Middle frontal gyrus (tissue), 1 donor: Measurements from ENCODE around the gene ATP1A1.

ENCODE experiments used
- DNase-seq: peaks from one replicate; pipeline ENCODE4 v3.0.0-alpha.2; 2015; ENCODE audit warnings: low spot score; ENCODE audit errors: extremely low spot score

Gene ATP1A1

GRCh38 chr1:116412480-116412798 lies 39.4 kb downstream of the ATP1A1 start:
- no peak for DNase-seq

- no peak for DNase-seq
These were observed 39.9 kb downstream of the ATP1A1 start for GRCh38 chr1:116412898-116413297.

GRCh38 chr1:116413414-116413813 lies 40.4 kb downstream of the ATP1A1 start:
- no peak for DNase-seq

DNA sequence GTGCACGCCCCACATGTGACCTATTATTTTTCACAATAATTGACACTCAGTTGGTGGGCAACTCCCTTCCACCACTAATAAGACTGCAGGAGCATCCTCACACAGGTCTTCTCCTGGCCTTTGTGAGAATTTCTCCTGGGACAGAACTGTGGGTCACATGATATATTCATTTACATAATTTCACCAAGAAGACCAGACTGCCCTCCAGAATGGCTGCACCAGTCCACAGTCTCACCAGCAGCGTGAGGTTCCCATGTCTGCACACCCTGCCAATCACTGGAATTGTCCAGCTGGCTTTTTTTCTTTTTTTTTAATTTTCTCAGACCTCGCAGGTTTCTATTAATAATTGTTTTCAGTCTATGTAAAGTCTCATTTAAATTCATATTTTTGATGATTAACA lies 41.3 kb downstream of the ATP1A1 start:
- DNase-seq, result no peak

GRCh38 chr1:116415200-116415698 lies 42.2 kb downstream of the ATP1A1 start:
- no peak for DNase-seq

DNA sequence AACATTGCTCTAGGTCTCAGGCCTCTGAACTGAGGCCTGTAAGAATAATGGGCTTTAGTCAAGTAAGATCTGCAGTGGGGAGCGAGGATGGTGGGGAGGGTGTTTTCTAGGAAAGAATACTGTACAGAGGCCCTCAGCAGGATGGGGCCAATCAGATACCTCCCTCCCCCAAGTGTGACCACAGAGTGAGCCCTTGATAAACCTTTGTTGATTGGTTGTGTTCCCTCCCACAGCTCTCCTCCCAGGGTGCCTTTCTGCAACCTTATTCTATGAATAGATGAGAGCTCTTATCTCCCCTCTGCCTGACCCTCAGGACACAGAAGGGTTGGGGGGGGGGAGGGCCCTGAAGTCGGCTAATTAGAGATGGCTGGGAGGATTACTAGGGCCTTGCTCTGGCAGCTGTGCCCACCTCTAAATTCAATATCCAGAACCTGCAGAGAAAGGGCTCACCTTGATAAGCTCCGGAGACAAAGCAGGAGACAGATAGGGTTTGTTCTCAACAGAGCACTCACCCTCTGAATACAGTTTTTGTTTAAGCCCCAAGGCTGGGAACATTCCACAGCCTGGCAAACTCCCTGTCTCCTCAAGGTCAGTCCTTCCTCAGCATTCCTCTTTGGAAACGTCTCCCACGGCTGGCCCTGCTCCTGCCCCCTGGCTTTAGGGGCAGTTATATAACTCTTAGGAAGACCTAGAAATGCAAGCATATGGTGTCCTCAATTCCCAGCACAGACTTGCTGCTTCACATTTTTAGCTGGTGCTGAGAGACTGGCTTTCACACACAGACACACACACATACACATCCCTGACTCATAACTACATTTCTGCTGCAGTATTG lies 42.9 kb downstream of the ATP1A1 start:
- no peak for DNase-seq

DNA sequence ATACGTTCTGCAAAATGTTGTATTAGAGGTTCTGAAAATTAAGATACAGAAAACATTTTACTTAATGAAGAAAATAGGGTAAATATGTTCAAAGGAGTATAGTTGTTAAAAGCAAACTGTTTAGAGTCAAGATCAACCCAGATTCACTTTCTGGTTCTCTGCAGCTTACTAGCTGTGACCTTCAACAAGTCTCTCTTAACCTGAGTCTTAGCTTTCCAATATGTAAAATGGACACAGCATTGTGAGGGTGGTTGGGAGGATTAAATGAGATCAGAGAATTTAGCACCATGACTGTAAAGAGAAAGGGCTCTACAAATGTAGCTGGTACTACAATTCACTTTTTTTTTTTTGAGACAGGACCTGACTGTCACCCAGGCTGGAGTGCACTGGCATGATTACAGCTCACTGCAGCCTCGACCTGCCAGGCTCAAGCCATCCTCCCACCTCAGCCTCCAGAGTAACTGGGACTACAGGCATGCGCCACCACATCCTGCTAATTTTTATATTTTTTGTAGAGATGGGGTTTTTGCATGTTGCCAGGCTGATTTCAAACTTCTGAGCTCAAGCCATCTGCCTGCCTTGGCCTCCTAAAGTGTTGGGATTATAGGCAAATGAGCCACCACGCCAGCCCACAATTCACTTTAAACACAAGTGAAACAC lies 43.9 kb downstream of the ATP1A1 start:
- no peak for DNase-seq

DNA sequence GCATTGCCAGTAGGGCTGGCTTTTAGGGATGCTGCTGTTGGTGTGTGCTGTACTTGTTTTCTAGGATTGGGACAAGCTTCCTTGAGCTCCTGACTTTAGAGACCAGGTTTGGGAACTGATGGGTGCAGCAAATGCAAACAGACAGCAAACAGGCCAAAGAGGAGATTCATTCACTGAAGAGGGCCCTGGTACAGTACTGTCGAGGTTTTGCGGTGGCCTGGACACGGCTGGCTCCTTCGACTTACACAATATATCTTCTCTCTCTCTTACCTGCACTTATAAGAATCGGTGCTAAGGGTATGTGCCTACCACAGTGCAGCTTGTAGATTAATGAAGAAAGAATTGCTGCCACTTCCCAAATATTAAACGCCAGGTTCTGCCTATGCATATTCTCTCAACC lies 44.6 kb downstream of the ATP1A1 start:
- DNase-seq, result no peak

GRCh38 chr1:116418091-116418830 lies 45.2 kb downstream of the ATP1A1 start:
- DNase-seq, result peak; percentile 31

GRCh38 chr1:116420417-116421200 lies 47.6 kb downstream of the ATP1A1 start:
- no peak for DNase-seq

DNA sequence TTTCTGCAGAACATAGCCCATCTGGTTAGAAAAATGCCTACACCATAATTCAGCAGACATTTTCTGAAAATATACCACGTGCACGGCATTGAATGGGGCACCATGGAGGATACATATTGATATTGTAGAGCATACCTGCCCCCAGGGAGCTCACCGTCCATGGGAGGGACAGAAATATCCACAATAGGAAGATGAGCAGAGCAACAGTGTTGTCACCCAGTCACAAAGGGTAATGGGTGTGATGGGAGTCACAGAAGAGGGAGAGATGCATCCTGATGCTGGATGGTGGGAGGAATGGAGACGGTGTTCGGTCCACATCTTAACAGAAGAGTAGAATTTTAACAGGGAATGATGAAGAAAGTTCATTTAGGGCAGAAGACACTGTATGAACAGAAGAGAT lies 51.4 kb downstream of the ATP1A1 start:
- no peak for DNase-seq

GRCh38 chr1:116424863-116425262 lies 51.8 kb downstream of the ATP1A1 start:
- DNase-seq, result no peak

- no peak for DNase-seq
These were observed 52.9 kb downstream of the ATP1A1 start for GRCh38 chr1:116425987-116426386.

DNA sequence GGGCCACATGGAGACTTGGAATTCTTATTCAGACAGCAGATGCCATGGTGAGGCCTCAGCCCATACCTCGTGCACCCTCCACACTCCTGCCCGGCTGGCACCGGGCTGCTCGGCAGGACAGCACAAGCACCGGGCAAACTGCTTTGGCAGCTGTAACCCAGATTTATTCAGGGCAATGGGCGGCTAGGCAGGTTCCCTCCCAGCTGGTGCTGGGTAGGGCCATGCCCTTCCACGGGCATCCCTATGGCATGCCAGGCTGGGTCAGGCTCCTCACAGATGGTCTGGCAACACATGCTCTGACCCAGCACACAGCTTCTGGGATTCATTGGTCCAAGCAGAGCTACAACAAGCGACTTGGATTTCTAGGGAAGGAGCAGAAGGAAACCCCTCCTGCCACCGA lies 53.4 kb downstream of the ATP1A1 start:
- no peak for DNase-seq

DNA sequence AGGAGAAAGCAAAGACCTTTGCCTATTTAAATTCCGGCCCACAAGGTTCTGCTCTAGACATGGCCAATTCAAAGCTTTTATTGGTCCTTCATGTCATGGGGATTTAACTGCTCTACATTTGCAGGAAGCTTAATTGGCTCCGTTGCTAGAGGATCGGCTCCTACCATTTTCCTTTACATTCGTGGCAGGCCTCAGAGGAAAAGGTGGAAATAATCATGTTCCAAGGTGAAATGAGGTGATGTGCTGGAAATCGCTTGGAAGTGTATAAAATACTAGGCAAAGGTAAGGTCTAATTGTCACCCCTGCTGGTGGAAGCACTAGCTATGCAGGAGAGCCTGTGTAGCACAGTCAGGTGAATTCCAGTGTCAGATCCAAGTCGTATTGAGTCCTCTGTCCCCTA lies 55.5 kb downstream of the ATP1A1 start:
- DNase-seq, result no peak

DNA sequence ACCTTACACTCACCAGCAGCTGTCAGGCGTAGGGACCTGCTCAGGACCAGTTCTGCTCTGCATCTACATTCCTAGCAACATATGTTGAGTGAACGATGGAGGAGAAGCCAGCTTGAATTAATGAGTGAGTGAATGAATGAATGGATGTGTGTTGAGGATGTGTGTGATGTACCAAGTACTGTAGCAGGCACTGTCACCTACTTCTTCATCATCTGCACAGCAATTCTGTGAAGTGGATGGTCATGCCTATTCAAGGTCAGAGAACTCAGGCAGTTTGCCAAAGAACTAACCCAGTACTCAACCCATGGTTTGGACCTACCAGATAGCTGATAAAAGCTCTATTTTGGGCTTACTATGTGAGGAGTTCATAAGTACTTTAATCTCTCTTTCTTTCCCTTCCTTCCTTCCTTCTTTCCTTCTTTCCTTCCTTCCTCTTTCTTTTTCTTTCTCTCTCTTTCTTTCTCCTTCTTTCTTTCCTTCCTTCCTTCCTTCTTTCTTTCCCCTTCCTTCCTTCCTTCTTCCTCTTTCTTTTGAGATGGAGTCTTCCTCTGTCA lies 56.9 kb downstream of the ATP1A1 start:
- DNase-seq, result no peak

GRCh38 chr1:116431870-116432500 lies 58.9 kb downstream of the ATP1A1 start:
- no peak for DNase-seq

DNA sequence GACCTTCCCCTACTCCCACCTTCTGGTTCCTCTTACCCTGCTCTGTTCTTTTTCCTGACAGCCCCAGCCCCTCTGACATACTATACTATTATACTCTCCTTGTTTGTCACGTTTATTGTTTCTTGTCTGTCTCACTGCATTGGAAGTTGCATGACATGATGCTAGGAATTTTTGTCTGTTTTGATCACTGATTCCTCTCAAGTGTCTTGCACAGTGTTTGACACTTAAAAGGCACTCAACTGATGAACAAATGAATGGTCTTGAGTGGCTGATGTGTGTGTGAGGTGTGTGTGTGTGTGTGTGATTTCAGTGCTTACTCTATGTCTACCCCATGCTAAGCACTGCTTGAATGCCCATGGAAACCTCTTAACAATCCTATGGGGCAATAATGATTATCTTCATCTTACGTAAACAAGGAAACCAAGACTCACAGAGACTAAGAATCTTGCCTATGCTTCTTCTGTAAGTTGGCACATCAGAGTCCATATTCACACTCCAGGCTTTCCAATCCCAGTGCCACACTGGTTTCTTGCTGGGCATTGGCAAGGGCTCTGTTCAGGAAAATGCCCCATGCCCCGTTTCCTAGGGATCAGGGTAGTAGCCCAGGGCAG lies 59.7 kb downstream of the ATP1A1 start:
- no peak for DNase-seq

DNA sequence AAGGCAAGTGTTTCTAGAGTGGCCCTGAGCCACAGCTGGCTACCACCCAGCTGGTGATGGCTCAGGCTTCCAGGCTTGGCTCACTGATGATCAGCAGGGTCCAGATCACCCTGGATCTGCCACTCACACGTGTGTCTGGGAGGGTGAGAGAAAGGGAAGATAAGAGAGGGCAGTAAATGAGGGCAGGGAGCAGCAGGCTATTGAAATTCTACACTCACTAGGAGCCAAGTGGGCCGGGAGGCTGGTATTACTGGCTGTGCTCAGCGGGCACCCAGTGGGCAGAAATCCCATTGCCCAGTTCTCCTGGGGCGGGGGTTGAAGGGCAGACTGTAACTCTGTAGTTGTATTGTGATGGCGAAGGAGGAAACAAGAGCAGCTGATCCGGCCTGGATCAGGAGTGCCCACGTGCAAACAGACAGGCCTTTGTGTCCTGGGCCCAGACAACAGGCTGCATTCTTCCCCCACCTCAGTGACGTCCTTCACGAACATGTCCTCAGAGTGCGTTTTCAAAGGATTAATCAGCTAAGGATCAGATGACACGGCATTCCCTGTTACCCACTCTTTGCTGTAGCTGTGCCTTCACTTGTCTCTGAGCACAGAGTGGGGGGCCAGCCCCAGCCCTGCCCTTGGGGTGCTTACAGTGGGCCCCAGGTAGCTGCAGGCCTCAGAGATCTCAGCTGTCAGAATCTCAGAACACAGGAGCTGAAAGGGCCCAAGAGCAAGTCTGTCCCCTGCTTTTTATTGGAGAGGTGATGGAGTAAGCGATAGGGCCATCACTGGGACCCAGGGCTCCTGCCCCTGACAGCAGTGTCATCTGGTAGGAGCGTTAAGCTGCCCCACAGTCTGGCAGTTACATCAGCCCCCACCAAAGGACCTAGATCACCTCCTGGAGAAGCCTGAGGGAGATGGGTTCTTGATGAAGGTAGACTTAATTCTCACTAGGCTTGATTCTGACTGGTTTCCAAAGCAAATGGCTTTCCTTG lies 60.5 kb downstream of the ATP1A1 start:
- DNase-seq, result peak; percentile 78
